ENCODE measurements around the gene GPR132. TPM values are rescaled to one million over a fixed set of nuclear protein-coding genes. Genes with fewer than 3 reads are reported as not detected.

GPR132 gene
- total and polyA plus RNA-seq, 10 of the 15 experiments (the other 5 are each of a cell fraction or from before 2014, with no cell fraction given) = 1.9 to 49.3 (median 20.4) TPM

- TF ChIP-seq, protein P1, sequence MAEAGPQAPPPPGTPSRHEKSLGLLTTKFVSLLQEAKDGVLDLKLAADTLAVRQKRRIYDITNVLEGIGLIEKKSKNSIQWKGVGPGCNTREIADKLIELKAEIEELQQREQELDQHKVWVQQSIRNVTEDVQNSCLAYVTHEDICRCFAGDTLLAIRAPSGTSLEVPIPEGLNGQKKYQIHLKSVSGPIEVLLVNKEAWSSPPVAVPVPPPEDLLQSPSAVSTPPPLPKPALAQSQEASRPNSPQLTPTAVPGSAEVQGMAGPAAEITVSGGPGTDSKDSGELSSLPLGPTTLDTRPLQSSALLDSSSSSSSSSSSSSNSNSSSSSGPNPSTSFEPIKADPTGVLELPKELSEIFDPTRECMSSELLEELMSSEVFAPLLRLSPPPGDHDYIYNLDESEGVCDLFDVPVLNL (IDR thresholded peaks at IDR 0.05; ENCODE audit: low read depth, low read length) = 0 out of 2 replicates have a peak, but pooled peaks have one; percentile 40
- TF ChIP-seq MEF2A (IDR thresholded peaks at IDR 0.05; ENCODE audit: insufficient read depth, low read depth, low read length) (no peak), CHD4 (IDR thresholded peaks at IDR 0.05) (no peak), BACH1 (IDR thresholded peaks at IDR 0.05; ENCODE audit: borderline replicate concordance) (peak; percentile 31; the same call in 1 of the 2 replicates), ATF7 (IDR thresholded peaks at IDR 0.05; ENCODE audit: low read depth) (no peak), FOS (IDR thresholded peaks at IDR 0.05; ENCODE audit: borderline replicate concordance, extremely low read depth, insufficient read length) (no peak), TCF3 (IDR thresholded peaks at IDR 0.05; ENCODE audit: borderline replicate concordance, insufficient read depth, low read depth, low read length) (no peak), NR2C1 (IDR thresholded peaks at IDR 0.05) (no peak), IKZF1 (conservative IDR thresholded peaks at IDR 0.05) (peak; percentile 12; the same call in 1 of the 2 replicates), ZBTB40 (IDR thresholded peaks at IDR 0.05; ENCODE audit: borderline replicate concordance) (no peak), RELA (IDR thresholded peaks at IDR 0.05; ENCODE audit: borderline replicate concordance, partially characterized antibody) (peak; percentile 17), ZNF207 (IDR thresholded peaks at IDR 0.05; ENCODE audit: borderline replicate concordance) (no peak)
- TF ChIP-seq, protein P2, sequence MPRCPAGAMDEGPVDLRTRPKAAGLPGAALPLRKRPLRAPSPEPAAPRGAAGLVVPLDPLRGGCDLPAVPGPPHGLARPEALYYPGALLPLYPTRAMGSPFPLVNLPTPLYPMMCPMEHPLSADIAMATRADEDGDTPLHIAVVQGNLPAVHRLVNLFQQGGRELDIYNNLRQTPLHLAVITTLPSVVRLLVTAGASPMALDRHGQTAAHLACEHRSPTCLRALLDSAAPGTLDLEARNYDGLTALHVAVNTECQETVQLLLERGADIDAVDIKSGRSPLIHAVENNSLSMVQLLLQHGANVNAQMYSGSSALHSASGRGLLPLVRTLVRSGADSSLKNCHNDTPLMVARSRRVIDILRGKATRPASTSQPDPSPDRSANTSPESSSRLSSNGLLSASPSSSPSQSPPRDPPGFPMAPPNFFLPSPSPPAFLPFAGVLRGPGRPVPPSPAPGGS (IDR thresholded peaks at IDR 0.05; ENCODE audit: borderline replicate concordance, insufficient read depth, low read depth, low read length, poor library complexity, severe bottlenecking) = no peak
- TF ChIP-seq, protein P3, sequence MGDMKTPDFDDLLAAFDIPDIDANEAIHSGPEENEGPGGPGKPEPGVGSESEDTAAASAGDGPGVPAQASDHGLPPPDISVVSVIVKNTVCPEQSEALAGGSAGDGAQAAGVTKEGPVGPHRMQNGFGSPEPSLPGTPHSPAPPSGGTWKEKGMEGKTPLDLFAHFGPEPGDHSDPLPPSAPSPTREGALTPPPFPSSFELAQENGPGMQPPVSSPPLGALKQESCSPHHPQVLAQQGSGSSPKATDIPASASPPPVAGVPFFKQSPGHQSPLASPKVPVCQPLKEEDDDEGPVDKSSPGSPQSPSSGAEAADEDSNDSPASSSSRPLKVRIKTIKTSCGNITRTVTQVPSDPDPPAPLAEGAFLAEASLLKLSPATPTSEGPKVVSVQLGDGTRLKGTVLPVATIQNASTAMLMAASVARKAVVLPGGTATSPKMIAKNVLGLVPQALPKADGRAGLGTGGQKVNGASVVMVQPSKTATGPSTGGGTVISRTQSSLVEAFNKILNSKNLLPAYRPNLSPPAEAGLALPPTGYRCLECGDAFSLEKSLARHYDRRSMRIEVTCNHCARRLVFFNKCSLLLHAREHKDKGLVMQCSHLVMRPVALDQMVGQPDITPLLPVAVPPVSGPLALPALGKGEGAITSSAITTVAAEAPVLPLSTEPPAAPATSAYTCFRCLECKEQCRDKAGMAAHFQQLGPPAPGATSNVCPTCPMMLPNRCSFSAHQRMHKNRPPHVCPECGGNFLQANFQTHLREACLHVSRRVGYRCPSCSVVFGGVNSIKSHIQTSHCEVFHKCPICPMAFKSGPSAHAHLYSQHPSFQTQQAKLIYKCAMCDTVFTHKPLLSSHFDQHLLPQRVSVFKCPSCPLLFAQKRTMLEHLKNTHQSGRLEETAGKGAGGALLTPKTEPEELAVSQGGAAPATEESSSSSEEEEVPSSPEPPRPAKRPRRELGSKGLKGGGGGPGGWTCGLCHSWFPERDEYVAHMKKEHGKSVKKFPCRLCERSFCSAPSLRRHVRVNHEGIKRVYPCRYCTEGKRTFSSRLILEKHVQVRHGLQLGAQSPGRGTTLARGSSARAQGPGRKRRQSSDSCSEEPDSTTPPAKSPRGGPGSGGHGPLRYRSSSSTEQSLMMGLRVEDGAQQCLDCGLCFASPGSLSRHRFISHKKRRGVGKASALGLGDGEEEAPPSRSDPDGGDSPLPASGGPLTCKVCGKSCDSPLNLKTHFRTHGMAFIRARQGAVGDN (IDR thresholded peaks at IDR 0.05) = 0 out of 2 replicates have a peak, but pooled peaks have one; percentile 17
- TF ChIP-seq, protein P4, sequence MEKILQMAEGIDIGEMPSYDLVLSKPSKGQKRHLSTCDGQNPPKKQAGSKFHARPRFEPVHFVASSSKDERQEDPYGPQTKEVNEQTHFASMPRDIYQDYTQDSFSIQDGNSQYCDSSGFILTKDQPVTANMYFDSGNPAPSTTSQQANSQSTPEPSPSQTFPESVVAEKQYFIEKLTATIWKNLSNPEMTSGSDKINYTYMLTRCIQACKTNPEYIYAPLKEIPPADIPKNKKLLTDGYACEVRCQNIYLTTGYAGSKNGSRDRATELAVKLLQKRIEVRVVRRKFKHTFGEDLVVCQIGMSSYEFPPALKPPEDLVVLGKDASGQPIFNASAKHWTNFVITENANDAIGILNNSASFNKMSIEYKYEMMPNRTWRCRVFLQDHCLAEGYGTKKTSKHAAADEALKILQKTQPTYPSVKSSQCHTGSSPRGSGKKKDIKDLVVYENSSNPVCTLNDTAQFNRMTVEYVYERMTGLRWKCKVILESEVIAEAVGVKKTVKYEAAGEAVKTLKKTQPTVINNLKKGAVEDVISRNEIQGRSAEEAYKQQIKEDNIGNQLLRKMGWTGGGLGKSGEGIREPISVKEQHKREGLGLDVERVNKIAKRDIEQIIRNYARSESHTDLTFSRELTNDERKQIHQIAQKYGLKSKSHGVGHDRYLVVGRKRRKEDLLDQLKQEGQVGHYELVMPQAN (conservative IDR thresholded peaks at IDR 0.05) = no peak; the same call in 1 of the 2 replicates
Measured at GRCh38 chr14:105093431-105094192, 28.4 kb upstream of the GPR132 start (continued).
